ENCODE measurements around the gene CSNK2A1.

The CSNK2A1 gene

DNA sequence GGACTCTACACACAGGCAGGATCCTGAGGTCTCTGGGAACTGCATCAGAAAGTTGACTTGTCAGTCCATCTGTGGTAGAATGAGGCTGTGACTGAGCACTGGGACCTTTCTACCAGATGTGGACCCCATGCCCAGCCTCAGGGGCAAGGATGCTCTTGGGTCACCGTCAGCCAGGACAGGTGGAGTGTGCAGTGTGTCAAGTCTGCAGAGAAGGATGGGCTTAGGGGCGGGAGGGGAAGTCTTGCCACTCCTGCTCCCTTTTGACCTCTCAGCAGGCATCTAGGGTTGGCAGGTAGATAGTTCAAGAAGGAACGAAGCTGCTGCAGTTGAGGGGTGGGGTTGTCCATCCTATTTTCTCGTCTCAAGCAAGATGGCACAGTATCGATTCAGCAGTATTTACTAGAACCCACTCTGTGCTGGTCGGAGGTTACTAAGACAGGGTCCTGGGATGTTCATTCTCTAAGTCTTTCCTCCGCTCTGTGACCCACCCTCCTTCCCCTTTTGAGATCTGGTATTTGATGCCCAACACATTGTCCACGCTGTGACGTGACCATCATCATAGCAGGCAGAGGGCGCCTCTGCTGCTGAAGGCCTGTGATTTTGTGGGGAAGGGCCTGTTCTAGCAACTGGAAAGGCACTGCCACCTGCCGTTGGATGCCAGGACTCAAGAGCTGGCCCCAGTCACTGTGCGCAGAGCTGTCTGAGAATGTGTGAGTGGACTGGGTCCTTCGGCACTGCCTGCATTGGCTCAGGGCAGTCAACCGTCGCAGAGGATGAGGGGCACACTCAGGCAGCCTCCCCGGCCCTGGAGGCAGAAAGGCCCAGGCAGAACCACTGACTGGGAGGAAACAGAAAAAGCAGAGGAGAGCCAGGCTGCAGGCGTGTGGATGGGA lies 112.3 kb downstream of the CSNK2A1 start:
- DNase-seq (ENCODE audit: low read depth, low spot score) = no peak

DNA sequence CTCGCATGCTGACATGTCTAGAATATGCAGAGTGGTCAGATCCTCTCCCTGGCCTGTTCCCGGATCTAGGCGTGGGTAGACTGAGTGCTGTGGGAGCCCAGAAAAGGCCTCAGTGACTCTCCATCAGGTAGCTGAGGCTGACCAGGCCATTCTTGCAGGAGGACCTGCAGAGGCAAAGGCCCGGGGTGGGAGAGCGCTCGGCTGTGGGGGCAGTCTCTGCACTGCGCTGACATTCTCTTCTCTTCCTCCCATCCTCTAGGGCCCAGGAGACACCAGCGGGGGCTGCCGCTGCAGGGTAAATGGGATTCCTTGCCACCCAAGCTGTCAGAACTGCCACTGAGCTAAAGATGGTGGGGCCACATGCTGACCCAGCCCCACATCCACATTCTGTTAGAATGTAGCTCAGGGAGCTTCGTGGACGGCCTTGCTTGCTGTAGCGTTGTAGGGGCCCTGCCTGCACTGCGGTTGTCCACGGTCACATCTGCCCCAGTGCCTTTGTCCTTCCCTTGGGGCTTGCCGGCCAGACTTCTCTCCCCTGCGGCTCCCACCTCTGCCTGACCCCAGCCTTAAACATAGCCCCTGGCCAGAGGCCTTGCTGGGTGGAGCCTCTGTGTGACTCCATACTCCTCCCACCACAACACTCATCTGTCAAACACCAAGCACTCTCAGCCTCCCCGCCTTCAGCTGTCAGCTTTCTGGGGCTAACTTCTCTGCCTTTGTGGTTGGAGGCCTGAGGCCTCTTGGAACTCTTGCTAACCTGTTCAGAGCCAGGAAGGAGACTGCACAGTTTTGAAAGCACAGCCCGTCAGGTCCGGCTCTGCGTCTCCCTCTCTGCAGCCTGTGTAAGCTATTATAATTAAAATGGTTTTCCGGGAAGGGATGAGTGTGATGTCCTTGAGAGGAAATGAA lies 113.2 kb downstream of the CSNK2A1 start:
- DNase-seq (ENCODE audit: low read depth, low spot score) = no peak

DNA sequence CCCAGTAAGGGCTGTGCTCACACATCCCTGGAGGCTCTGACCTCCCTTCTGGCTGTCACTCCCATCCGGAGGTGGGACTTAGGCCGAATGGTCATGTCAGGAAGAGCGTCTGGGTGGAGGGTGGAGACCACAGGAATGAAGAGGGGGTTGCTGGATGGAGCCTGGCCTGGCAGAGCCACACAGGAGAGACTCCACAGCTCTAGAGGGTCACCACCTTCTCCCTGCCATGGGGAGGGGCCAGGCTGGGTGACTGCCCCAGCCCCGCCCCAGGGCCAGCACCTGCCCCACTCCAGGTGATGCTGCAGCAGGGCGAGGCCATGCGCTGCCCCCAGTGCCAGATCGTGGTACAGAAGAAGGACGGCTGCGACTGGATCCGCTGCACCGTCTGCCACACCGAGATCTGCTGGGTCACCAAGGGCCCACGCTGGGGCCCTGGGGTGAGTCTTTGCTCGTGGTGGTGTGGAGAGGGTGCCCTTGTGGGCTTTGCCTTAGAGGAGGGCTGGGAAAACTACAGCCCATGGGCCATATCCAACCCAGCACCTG lies 114.9 kb downstream of the CSNK2A1 start:
- DNase-seq (ENCODE audit: low read depth, low spot score) = no peak

DNA sequence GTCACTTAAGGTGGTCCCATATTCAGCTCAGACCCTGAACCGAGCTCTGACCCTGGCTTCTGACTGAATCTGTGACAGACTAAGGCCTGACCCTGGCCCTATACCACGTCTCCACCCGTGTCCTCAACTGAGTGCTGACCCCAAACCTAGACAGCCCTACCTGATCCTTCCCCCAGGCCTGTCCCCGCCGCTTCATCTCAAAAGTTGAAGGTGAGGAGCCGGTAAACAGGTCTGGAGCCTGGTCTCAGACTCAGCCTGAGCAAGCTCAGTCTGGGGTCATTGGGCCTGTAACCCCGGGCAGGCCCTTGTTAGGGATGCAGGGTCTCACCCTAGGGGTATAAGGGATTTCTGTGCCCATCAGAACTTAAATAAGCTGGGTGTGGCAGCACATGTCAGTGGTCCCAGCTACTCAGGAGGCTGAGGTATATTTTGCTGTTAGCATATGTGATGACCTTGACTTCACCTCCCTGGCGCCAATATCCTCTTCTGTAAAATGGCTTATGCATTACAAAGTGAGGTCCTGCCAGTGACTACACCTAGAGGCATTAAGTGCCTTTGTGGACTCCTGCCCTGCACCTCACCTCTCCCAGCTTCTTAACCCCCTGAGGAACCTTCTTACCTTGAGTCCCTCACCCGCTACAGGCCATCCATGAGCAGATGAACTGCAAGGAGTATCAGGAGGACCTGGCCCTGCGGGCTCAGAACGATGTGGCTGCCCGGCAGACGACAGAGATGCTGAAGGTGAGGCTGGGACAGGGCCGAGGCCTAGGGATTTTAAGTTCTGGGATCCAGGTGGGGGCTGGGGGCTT lies 115.5 kb downstream of the CSNK2A1 start:
- DNase-seq (ENCODE audit: low read depth, low spot score) = no peak

DNA sequence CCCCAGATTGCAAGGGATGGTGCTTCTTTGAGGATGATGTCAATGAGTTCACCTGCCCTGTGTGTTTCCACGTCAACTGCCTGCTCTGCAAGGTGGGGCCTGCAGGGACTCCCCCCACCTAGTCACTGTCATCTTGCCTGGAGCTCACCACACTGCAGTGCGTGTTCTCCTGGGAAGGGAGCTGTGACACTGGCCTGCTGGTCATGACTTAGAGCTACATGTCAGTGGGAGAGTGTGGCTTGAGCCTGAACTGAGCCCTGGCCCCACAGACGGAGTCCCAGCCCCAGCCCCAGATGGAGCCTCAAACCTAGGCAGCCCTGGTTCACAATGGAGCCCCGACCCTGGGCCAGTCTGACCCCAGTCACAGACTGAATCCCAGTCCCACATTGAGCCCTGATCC lies 116.2 kb downstream of the CSNK2A1 start:
- no peak for DNase-seq (ENCODE audit: low read depth, low spot score)

DNA sequence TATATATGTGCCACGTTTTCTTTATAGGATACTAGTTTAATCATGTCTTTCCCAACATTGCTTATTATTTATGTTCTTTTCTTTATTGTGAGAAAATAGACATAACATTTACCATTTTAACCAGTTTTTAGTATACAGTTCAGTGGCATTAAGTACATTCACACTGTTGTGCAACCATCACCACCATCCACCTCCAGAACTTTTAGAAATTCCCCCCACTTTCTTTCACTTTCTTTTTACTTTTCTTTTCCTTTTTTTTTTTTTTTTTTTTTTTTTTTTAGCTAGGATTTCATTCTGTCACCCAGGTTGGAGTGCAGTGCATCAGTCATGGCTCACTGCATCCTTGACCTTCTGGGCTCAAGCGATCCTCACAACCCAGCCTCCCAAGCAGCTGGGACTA lies 117.0 kb downstream of the CSNK2A1 start:
- DNase-seq (ENCODE audit: low read depth, low spot score) = no peak
